Neuron (in vitro differentiated cells): ENCODE data around the gene CDRT15.

ENCODE experiments used
- H2AFZ ChIP-seq: one replicate; pipeline ENCODE4 v1.6.1; 2013; ENCODE audit warnings: low read depth, mild to moderate bottlenecking, inconsistent platforms, low read length, moderate library complexity
- H3K27me3 ChIP-seq: one replicate; pipeline ENCODE4 v1.6.1; 2013; ENCODE audit warnings: low read length; ENCODE audit not compliant: insufficient read depth
- H3K36me3 ChIP-seq: one replicate; pipeline ENCODE4 v1.6.1; 2013; ENCODE audit warnings: low read length; ENCODE audit not compliant: insufficient read depth
- H3K4me1 ChIP-seq: one replicate; pipeline ENCODE4 v1.6.1; 2013; ENCODE audit warnings: low read length; ENCODE audit not compliant: insufficient read depth
- H3K4me3 ChIP-seq: 2 replicates; pipeline ENCODE4 v1.5.1; 2013; ENCODE audit warnings: mild to moderate bottlenecking, low read length, moderate library complexity
- H3K9me3 ChIP-seq: one replicate; pipeline ENCODE4 v1.6.1; 2013; ENCODE audit warnings: low read length

The CDRT15 gene

GRCh38 chr17:14228903-14229302 is 7.8 kb downstream of the CDRT15 start:
- Histone ChIP-seq H3K27me3 (no peaks in the 10 kb centered on the region), H3K4me3 (no peak overlapping the region), H3K36me3 (no peaks in the 10 kb centered on the region), H3K9me3 (no peaks in the 10 kb centered on the region), H2AFZ (no peak overlapping the region), H3K4me1 (no peaks in the 10 kb centered on the region)

GRCh38 chr17:14227052-14227451 is 9.6 kb downstream of the CDRT15 start:
- Histone ChIP-seq H3K36me3 (no peaks in the 10 kb centered on the region), H3K4me3 (no peak overlapping the region), H3K4me1 (no peaks in the 10 kb centered on the region), H3K27me3 (no peaks in the 10 kb centered on the region), H3K9me3 (no peaks in the 10 kb centered on the region), H2AFZ (no peak overlapping the region)

- no peaks in the 10 kb centered on the region for H3K36me3 ChIP-seq
- H3K27me3 ChIP-seq: no peaks in the 10 kb centered on the region
These were observed 11.2 kb downstream of the CDRT15 start for GRCh38 chr17:14225254-14225980.

GRCh38 chr17:14222611-14223010 is 14.1 kb downstream of the CDRT15 start:
- Histone ChIP-seq H3K27me3 (no peaks in the 10 kb centered on the region), H3K36me3 (no peaks in the 10 kb centered on the region), H2AFZ (no peak overlapping the region), H3K4me1 (no peaks in the 10 kb centered on the region), H3K9me3 (no peaks in the 10 kb centered on the region), H3K4me3 (no peak overlapping the region)

More at GRCh38 chr17:14225254-14225980, 11.2 kb downstream of the CDRT15 start:
- Histone ChIP-seq H3K4me1 (no peaks in the 10 kb centered on the region), H2AFZ (no peak overlapping the region), H3K4me3 (no peak overlapping the region), H3K9me3 (no peaks in the 10 kb centered on the region)

- H2AFZ ChIP-seq: no peak overlapping the region
- H3K4me3 ChIP-seq: no peak overlapping the region
- no peaks in the 10 kb centered on the region for H3K4me1 ChIP-seq
These were observed 22.4 kb downstream of the CDRT15 start for GRCh38 chr17:14214271-14214670.

GRCh38 chr17:14212401-14212800 is 24.3 kb downstream of the CDRT15 start:
- Histone ChIP-seq H3K9me3 (peaks cover 12% of the 10 kb centered on the region), H2AFZ (no peak overlapping the region), H3K27me3 (no peaks in the 10 kb centered on the region), H3K36me3 (peaks cover 9% of the 10 kb centered on the region), H3K4me1 (no peaks in the 10 kb centered on the region), H3K4me3 (no peak overlapping the region)

More at GRCh38 chr17:14214271-14214670, 22.4 kb downstream of the CDRT15 start:
- Histone ChIP-seq H3K27me3 (no peaks in the 10 kb centered on the region), H3K9me3 (peaks cover 12% of the 10 kb centered on the region), H3K36me3 (peaks cover 3% of the 10 kb centered on the region)

- H3K4me3 ChIP-seq: no peak overlapping the region
- no peak overlapping the region for H2AFZ ChIP-seq
- H3K9me3 ChIP-seq: peaks cover 12% of the 10 kb centered on the region
- H3K36me3 ChIP-seq: peaks cover 14% of the 10 kb centered on the region
- no peaks in the 10 kb centered on the region for H3K27me3 ChIP-seq
- H3K4me1 ChIP-seq: no peaks in the 10 kb centered on the region
These were observed 24.9 kb downstream of the CDRT15 start for GRCh38 chr17:14211801-14212200.

- no peaks in the 10 kb centered on the region for H3K4me1 ChIP-seq
- H3K4me3 ChIP-seq: no peak overlapping the region
These were observed 25.4 kb downstream of the CDRT15 start for GRCh38 chr17:14211246-14211645.

GRCh38 chr17:14209215-14209614 is 27.4 kb downstream of the CDRT15 start:
- Histone ChIP-seq H3K9me3 (peaks cover 12% of the 10 kb centered on the region), H3K4me1 (no peaks in the 10 kb centered on the region), H2AFZ (no peak overlapping the region), H3K27me3 (no peaks in the 10 kb centered on the region), H3K36me3 (peaks cover 20% of the 10 kb centered on the region), H3K4me3 (no peak overlapping the region)

More at GRCh38 chr17:14211246-14211645, 25.4 kb downstream of the CDRT15 start:
- peaks cover 16% of the 10 kb centered on the region for H3K36me3 ChIP-seq
- H3K9me3 ChIP-seq: peaks cover 12% of the 10 kb centered on the region
- no peak overlapping the region for H2AFZ ChIP-seq
- no peaks in the 10 kb centered on the region for H3K27me3 ChIP-seq

GRCh38 chr17:14207791-14208190 is 28.9 kb downstream of the CDRT15 start:
- Histone ChIP-seq H3K36me3 (peaks cover 20% of the 10 kb centered on the region), H3K9me3 (peaks cover 12% of the 10 kb centered on the region), H3K27me3 (no peaks in the 10 kb centered on the region), H3K4me1 (peaks cover 7% of the 10 kb centered on the region), H2AFZ (no peak overlapping the region), H3K4me3 (no peak overlapping the region)

- Histone ChIP-seq H3K36me3 (peaks cover 20% of the 10 kb centered on the region), H3K4me3 (no peak overlapping the region), H3K27me3 (no peaks in the 10 kb centered on the region), H2AFZ (no peak overlapping the region), H3K9me3 (peaks cover 9% of the 10 kb centered on the region), H3K4me1 (peaks cover 7% of the 10 kb centered on the region)
These were observed 29.8 kb downstream of the CDRT15 start for GRCh38 chr17:14206891-14207290.

- H2AFZ ChIP-seq: no peak overlapping the region
- H3K4me3 ChIP-seq: no peak overlapping the region
- peaks cover 3% of the 10 kb centered on the region for H3K9me3 ChIP-seq
- H3K4me1 ChIP-seq: peaks cover 7% of the 10 kb centered on the region
- peaks cover 20% of the 10 kb centered on the region for H3K36me3 ChIP-seq
- no peaks in the 10 kb centered on the region for H3K27me3 ChIP-seq
These were observed 30.6 kb downstream of the CDRT15 start for GRCh38 chr17:14205992-14206461.

GRCh38 chr17:14205380-14205779 is 31.3 kb downstream of the CDRT15 start:
- Histone ChIP-seq H3K4me1 (peaks cover 7% of the 10 kb centered on the region), H3K36me3 (peaks cover 20% of the 10 kb centered on the region), H3K9me3 (no peaks in the 10 kb centered on the region), H2AFZ (no peak overlapping the region), H3K27me3 (no peaks in the 10 kb centered on the region), H3K4me3 (no peak overlapping the region)

GRCh38 chr17:14204546-14204945 is 32.1 kb downstream of the CDRT15 start:
- Histone ChIP-seq H3K36me3 (peaks cover 17% of the 10 kb centered on the region), H3K4me3 (no peak overlapping the region), H3K9me3 (no peaks in the 10 kb centered on the region), H3K27me3 (no peaks in the 10 kb centered on the region), H2AFZ (no peak overlapping the region), H3K4me1 (peaks cover 7% of the 10 kb centered on the region)
